Panc1 (cell line): ENCODE results near the gene EOLA1. TPM values are rescaled to one million over a fixed set of nuclear protein-coding genes. Genes with fewer than 3 reads are reported as not detected.

ENCODE experiments used
- ATAC-seq: fragments of 200-7000 bp; cut with Tn5 transposase; 2 replicates; pipeline ENCODE4 v1.9.1; 2020; ENCODE audit warnings: mild to moderate bottlenecking, moderate library complexity
- Bru-seq: library from RNA; stranded (reverse); fragments of 400-500 nt; gene quantifications from one replicate; lab custom pipeline; 2021; lab: Mats Ljungman, UMichigan
- BruChase-seq, 2 experiments: library from RNA; stranded (reverse); fragments of 400-500 nt; gene quantifications; one replicate each; lab custom pipeline; 2021; lab: Mats Ljungman, UMichigan
- BruUV-seq: library from RNA; stranded (reverse); fragments of 400-500 nt; replicated peaks from 2 replicates; lab custom pipeline; 2021; lab: Mats Ljungman, UMichigan
- CTCF ChIA-PET: fragments of 300-600 bp; sonication (Branson Sonifier 250); formaldehyde crosslinking; loops from one replicate; lab custom pipeline; 2022; ENCODE audit warnings: antibody characterized with exemption; lab: Charles Lee
- POLR2A ChIA-PET: fragments of 300-600 bp; sonication (Branson Sonifier 250); formaldehyde crosslinking; loops from one replicate; lab custom pipeline; 2022; ENCODE audit warnings: antibody characterized with exemption; lab: Charles Lee
- DNase-seq: peaks from one replicate; pipeline ENCODE4 v3.0.0-alpha.2; 2010; ENCODE audit warnings: low read depth, low spot score
- H3K27ac ChIP-seq: 2 replicates; pipeline ENCODE4 v1.5.1; 2011; ENCODE audit warnings: mild to moderate bottlenecking, low read length, inconsistent platforms
- H3K27me3 ChIP-seq: fragments of 200-500 bp; sonication (Bioruptor generic); 2 replicates; pipeline ENCODE4 v1.6.0; 2014; ENCODE audit warnings: low read length, inconsistent platforms; ENCODE audit not compliant: control insufficient read depth, insufficient read depth
- H3K36me3 ChIP-seq: fragments of 200-500 bp; sonication (Bioruptor generic); 2 replicates; pipeline ENCODE4 v1.5.1; 2014; ENCODE audit warnings: inconsistent platforms, mild to moderate bottlenecking, low read length, moderate library complexity; ENCODE audit not compliant: control insufficient read depth, insufficient read depth
- H3K4me1 ChIP-seq: 2 replicates; pipeline ENCODE4 v1.5.1; 2011; ENCODE audit warnings: inconsistent platforms, mild to moderate bottlenecking, low read length, moderate library complexity; ENCODE audit not compliant: control insufficient read depth, insufficient read depth
- H3K4me3 ChIP-seq, 2 experiments: 2 replicates each; pipeline ENCODE4 v1.5.1; 2011 to 2012; ENCODE audit warnings: low read depth in 2 of 2, low read length in 2 of 2, mild to moderate bottlenecking in 2 of 2, inconsistent platforms in 1 of 2, moderate library complexity in 1 of 2
- H3K9me3 ChIP-seq: fragments of 200-500 bp; sonication (Bioruptor generic); 2 replicates; pipeline ENCODE4 v1.5.1; 2014; ENCODE audit warnings: low read depth, mild to moderate bottlenecking, inconsistent platforms, low read length, moderate library complexity; ENCODE audit not compliant: control insufficient read depth, insufficient read depth
- POLR2AphosphoS5 ChIP-seq: IDR thresholded peaks from 2 replicates; pipeline ENCODE4 v1.6.1; 2012; ENCODE audit warnings: mild to moderate bottlenecking, low read depth, low read length, moderate library complexity
- SIN3A ChIP-seq: IDR thresholded peaks from 2 replicates; pipeline ENCODE4 v1.6.1; 2012; ENCODE audit warnings: low read depth, mild to moderate bottlenecking, low read length, moderate library complexity, borderline replicate concordance; ENCODE audit not compliant: insufficient read depth
- TCF7L2 ChIP-seq: IDR thresholded peaks from 2 replicates; pipeline ENCODE4 v1.6.1; 2011; ENCODE audit warnings: mild to moderate bottlenecking, low read depth, low read length, inconsistent platforms
- in situ Hi-C: cut with HindIII; loops from 2 replicates; pipeline ENCODE4 v1.10.0; 2016; ENCODE audit warnings: low sequenced_read_pairs, low pct_unique_long_range_greater_than_20kb
- intact Hi-C: fragments of 100-400 bp; cut with micrococcal nuclease; formaldehyde crosslinking; loops from one replicate; pipeline ENCODE4 v1.10.0; 2022; ENCODE audit not compliant: unreplicated experiment
- long read RNA-seq: library from polyadenylated mRNA; unstranded; transcript quantifications from one replicate; pipeline ENCODE4 v2.0.0, GENCODE V29; 2021; ENCODE audit not compliant: unreplicated experiment
- polyA plus RNA-seq: library from polyadenylated mRNA; unstranded; fragments of >200 nt; gene quantifications from one replicate; pipeline ENCODE4 v1.2.1, GENCODE V29; 2012; ENCODE audit warnings: missing spikeins; ENCODE audit not compliant: insufficient read length
- total RNA-seq: library from RNA; stranded (reverse); gene quantifications from one replicate; pipeline ENCODE4 v1.2.1, GENCODE V29; 2021; ENCODE audit not compliant: unreplicated experiment
- TF ChIP-seq, protein P1 (sequence below): fragments of 450-650 bp; IDR thresholded peaks from 2 replicates; pipeline ENCODE4 v1.5.1; 2017; ENCODE audit warnings: mild to moderate bottlenecking
- TF ChIP-seq, protein P2 (sequence below), 2 experiments: IDR thresholded peaks; 2 replicates each; pipeline ENCODE4 v1.6.1; 2011 to 2012; ENCODE audit warnings: low read depth in 2 of 2, control low read depth in 1 of 2, low read length in 1 of 2, mild to moderate bottlenecking in 1 of 2, moderate library complexity in 1 of 2; ENCODE audit not compliant: insufficient read depth in 1 of 2

EOLA1 gene
- 26.8 TPM for total RNA-seq
- polyA plus RNA-seq, result 28.5 TPM
- percentile 57 among the genes with signal in this experiment for Bru-seq, nascent RNA
- BruChase-seq, experiment 1, labeled RNA remaining after a 2-hour chase, result percentile 75 among the genes with signal in this experiment
- BruChase-seq, experiment 2, labeled RNA remaining after a 6-hour chase, result percentile 71 among the genes with signal in this experiment
- long read RNA-seq, transcript CXorf40A-204 (5 exons, 1,403 nt), result major isoform, 14 of 32 reads
- long read RNA-seq, partial matches to known transcripts, result 4 of 32 reads
- long read RNA-seq, other reads (novel, unspliced or antisense), result 11 of 32 reads

DNA sequence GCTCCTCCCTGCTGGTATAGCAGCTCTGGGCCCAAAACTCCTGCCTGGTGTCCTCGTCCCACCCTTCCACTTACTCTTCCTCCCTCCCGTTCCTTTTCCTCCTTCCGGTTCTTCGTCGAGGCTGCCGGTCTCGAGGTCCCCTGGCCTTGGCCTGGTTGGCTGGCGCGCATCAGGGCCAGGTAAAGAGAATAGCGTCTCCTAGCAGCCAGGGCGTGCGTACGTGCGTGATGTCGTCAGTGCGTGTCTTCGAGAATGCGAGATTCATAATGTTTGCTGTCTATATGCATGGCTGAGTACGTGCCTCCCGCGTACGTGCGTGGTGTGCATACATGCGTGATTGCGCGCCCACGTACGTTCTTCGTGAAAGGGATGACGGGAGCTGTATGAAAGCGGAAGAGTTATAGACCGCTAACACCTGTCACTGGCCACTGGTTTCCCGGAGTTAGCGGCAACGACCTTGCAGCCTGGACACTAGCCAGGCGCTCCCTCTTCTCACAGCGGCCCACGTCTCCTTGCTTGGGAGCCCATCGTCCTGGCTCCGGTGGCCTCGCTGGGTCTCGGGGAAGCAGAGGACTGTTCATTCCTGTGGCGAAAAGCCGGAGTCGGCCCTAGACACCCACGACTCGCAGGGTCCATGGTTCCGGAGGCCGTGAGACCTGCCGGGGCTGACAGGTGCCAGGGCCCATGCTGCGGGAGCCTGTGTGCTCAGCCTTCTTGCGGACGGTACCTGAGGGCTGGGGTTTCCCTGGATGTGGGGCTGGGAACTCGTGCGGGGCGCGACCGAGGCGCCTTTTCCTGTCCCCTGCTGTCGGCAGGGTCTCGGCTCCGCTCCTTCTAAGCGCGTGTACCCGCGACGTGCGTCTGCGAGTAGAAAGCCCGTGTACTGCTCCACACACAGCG, at the start of gene EOLA1:
Gene EOLA1 (plus strand): TSS at position 392 of the 900 bp plus-strand sequence. CDS start 4,619 bp downstream, outside the sequence.
- in situ Hi-C loops, result no loop called here
- Histone ChIP-seq H3K9me3 (no peaks in the 10 kb centered on the region), H3K27ac (peak within 1 kb of the TSS; percentile 94), H3K4me1 (peaks cover 5% of the 10 kb centered on the region), H3K4me3 (peak within 1 kb of the TSS; percentile 90 to 97), H3K36me3 (no peaks in the 10 kb centered on the region), H3K27me3 (no peaks in the 10 kb centered on the region)
- TF ChIP-seq POLR2AphosphoS5, result peak; percentile 50
- no peak for TF ChIP-seq TCF7L2
- 0 out of 2 replicates have a peak, but pooled peaks have one; percentile 82 for TF ChIP-seq SIN3A
- intact Hi-C loops, result no loop called here
- peak; percentile 91 for ATAC-seq
- POLR2A ChIA-PET, result no interaction called here
- no TSS peak for BruUV-seq
- CTCF ChIA-PET, result interaction anchor here (0.6 kb wide), 2 partner anchors 29 to 397 kb away, joined by 3 read pairs; partner anchors contain the start of gene EOLA2
- peak; percentile 93 for DNase-seq

DNA sequence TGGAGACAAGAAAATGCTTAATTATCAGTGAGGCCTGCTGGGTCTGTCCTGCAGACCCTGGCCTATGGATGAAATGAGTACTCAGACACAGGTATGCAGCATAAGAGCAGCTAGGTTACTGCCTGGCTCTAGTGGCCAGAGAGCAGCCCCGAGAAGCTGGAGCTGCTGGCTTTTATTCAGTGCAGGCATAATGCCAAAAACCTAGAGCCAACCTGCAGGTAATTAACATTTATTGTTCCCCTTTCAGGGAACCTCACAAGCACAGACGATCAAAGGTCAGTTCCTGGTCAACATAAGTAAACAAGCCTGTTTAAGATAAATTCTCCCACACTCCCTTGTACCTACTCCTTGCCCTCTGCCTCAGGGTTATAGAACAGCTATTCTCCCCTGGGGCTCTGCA, 49.0 kb upstream of the EOLA1 start:
- no peak for TF ChIP-seq SIN3A
- no peak for TF ChIP-seq TCF7L2
- TF ChIP-seq, protein P1, sequence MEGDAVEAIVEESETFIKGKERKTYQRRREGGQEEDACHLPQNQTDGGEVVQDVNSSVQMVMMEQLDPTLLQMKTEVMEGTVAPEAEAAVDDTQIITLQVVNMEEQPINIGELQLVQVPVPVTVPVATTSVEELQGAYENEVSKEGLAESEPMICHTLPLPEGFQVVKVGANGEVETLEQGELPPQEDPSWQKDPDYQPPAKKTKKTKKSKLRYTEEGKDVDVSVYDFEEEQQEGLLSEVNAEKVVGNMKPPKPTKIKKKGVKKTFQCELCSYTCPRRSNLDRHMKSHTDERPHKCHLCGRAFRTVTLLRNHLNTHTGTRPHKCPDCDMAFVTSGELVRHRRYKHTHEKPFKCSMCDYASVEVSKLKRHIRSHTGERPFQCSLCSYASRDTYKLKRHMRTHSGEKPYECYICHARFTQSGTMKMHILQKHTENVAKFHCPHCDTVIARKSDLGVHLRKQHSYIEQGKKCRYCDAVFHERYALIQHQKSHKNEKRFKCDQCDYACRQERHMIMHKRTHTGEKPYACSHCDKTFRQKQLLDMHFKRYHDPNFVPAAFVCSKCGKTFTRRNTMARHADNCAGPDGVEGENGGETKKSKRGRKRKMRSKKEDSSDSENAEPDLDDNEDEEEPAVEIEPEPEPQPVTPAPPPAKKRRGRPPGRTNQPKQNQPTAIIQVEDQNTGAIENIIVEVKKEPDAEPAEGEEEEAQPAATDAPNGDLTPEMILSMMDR, result no peak
- no peak for TF ChIP-seq POLR2AphosphoS5
- TF ChIP-seq, protein P2, sequence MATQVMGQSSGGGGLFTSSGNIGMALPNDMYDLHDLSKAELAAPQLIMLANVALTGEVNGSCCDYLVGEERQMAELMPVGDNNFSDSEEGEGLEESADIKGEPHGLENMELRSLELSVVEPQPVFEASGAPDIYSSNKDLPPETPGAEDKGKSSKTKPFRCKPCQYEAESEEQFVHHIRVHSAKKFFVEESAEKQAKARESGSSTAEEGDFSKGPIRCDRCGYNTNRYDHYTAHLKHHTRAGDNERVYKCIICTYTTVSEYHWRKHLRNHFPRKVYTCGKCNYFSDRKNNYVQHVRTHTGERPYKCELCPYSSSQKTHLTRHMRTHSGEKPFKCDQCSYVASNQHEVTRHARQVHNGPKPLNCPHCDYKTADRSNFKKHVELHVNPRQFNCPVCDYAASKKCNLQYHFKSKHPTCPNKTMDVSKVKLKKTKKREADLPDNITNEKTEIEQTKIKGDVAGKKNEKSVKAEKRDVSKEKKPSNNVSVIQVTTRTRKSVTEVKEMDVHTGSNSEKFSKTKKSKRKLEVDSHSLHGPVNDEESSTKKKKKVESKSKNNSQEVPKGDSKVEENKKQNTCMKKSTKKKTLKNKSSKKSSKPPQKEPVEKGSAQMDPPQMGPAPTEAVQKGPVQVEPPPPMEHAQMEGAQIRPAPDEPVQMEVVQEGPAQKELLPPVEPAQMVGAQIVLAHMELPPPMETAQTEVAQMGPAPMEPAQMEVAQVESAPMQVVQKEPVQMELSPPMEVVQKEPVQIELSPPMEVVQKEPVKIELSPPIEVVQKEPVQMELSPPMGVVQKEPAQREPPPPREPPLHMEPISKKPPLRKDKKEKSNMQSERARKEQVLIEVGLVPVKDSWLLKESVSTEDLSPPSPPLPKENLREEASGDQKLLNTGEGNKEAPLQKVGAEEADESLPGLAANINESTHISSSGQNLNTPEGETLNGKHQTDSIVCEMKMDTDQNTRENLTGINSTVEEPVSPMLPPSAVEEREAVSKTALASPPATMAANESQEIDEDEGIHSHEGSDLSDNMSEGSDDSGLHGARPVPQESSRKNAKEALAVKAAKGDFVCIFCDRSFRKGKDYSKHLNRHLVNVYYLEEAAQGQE (IDR thresholded peaks at IDR 0.05; ENCODE audit: insufficient read depth in 1 of 2, low read depth in 2 of 2, low read length in 1 of 2), result no peak
- CTCF ChIA-PET, result no interaction called here

More for the DNA sequence above, 49.0 kb upstream of the EOLA1 start:
- intact Hi-C loops, result no loop called here
- Histone ChIP-seq H3K36me3 (peaks cover 9% of the 10 kb centered on the region), H3K9me3 (no peaks in the 10 kb centered on the region), H3K27ac (no peak overlapping the region), H3K4me1 (peaks cover 4% of the 10 kb centered on the region), H3K4me3 (no peak overlapping the region), H3K27me3 (no peaks in the 10 kb centered on the region)
- POLR2A ChIA-PET, result no interaction called here
- ATAC-seq (no peak), DNase-seq (no peak)
- in situ Hi-C loops, result no loop called here
- BruUV-seq, result no TSS peak
